Body of pancreas (tissue), 4 donors: ENCODE data around the gene DISP3.

Experiments used
- CTCF ChIP-seq, 7 experiments: fragments of 450-650 bp in 4 of 7; fragments of 200-600 bp in 3 of 7; sonication (generic) in 3 of 7; IDR thresholded peaks; one replicate each; pipeline ENCODE4 v1.5.1; 2016 to 2019; ENCODE audit warnings: antibody characterized with exemption in 7 of 7
- POLR2A ChIP-seq, 3 donors: fragments of 450-650 bp; IDR thresholded peaks; one replicate each; pipeline ENCODE4 v1.6.1; 2016; ENCODE audit warnings: antibody characterized with exemption in 3 of 3, mild to moderate bottlenecking in 2 of 3

- TF ChIP-seq CTCF (IDR thresholded peaks at IDR 0.05) (no peak), POLR2A (IDR thresholded peaks at IDR 0.05) (no peak)
These were observed 84.7 kb downstream of the DISP3 start for GRCh38 chr1:11563560-11564069.
